Testis (tissue), 2 donors: ENCODE measurements around the gene NEK7.
"Not testable (repeated sequence)": the region's sequence is repeated elsewhere in the genome, so short reads cannot be mapped to it uniquely, and the experiment has no call there.

Source experiments
- CTCF ChIP-seq, 3 experiments: fragments of 450-650 bp in 2 of 3; fragments of 200-600 bp in 1 of 3; sonication (generic) in 1 of 3; IDR thresholded peaks; one replicate each; pipeline ENCODE4 v1.5.1; 2016 to 2019; ENCODE audit warnings: antibody characterized with exemption in 3 of 3, mild to moderate bottlenecking in 2 of 3, moderate library complexity in 1 of 3
- POLR2A ChIP-seq: fragments of 450-650 bp; IDR thresholded peaks from one replicate; pipeline ENCODE4 v1.6.1; 2017; ENCODE audit warnings: antibody characterized with exemption, mild to moderate bottlenecking, moderate library complexity

GRCh38 chr1:198315331-198315730 lies 158.5 kb downstream of the NEK7 start:
- not testable (repeated sequence) for TF ChIP-seq POLR2A; CTCF (IDR thresholded peaks at IDR 0.05)
